IMR-90 (cell line): ENCODE data around the gene CNTN4.

Experiments
- BHLHE40 ChIP-seq: fragments of 150-350 bp; IDR thresholded peaks from 2 replicates; pipeline ENCODE4 v1.6.1; 2016; ENCODE audit warnings: mild to moderate bottlenecking, low read depth, low read length
- CEBPB ChIP-seq: IDR thresholded peaks from 2 replicates; pipeline ENCODE4 v1.6.1; 2012; ENCODE audit warnings: low read depth, low read length, improper control_type of control experiment
- CTCF ChIP-seq: conservative IDR thresholded peaks from 2 replicates; pipeline ENCODE4 v1.5.1; 2012; ENCODE audit warnings: mild to moderate bottlenecking, low read depth, low read length, improper control_type of control experiment
- MAFK ChIP-seq: IDR thresholded peaks from 2 replicates; pipeline ENCODE4 v1.6.1; 2012; ENCODE audit warnings: low read depth, low read length, improper control_type of control experiment
- MAZ ChIP-seq: IDR thresholded peaks from 2 replicates; pipeline ENCODE4 v1.6.1; 2012; ENCODE audit warnings: low read depth, mild to moderate bottlenecking, low read length, improper control_type of control experiment, moderate library complexity, borderline replicate concordance
- MXI1 ChIP-seq: IDR thresholded peaks from 2 replicates; pipeline ENCODE4 v1.6.1; 2012; ENCODE audit warnings: low read depth, mild to moderate bottlenecking, low read length, moderate library complexity, borderline replicate concordance
- POLR2A ChIP-seq: IDR thresholded peaks from 2 replicates; pipeline ENCODE4 v1.6.1; 2012; ENCODE audit warnings: mild to moderate bottlenecking, low read depth, low read length
- RFX5 ChIP-seq: IDR thresholded peaks from 2 replicates; pipeline ENCODE4 v1.8.0; 2012; ENCODE audit warnings: low read depth, mild to moderate bottlenecking, low read length, moderate library complexity
- SMC3 ChIP-seq: fragments of 150-350 bp; IDR thresholded peaks from 2 replicates; pipeline ENCODE4 v1.6.1; 2016; ENCODE audit warnings: low read depth, mild to moderate bottlenecking, antibody characterized with exemption, low read length, moderate library complexity
- USF2 ChIP-seq: fragments of 150-350 bp; IDR thresholded peaks from 2 replicates; pipeline ENCODE4 v1.6.1; 2017; ENCODE audit warnings: mild to moderate bottlenecking, antibody characterized with exemption, low read length, low read depth

GRCh38 chr3:2204054-2204453, 105.4 kb downstream of the CNTN4 start:
- TF ChIP-seq MXI1 (no peak), CTCF (no peak), MAFK (no peak), POLR2A (no peak), SMC3 (no peak), RFX5 (no peak), CEBPB (no peak), USF2 (no peak), BHLHE40 (no peak), MAZ (no peak)
